HepG2 (cell line): ENCODE data around the gene PLPP3. TPM values are rescaled to one million over a fixed set of nuclear protein-coding genes. Genes with fewer than 3 reads are reported as not detected.

Experiments used
- ATAC-seq: fragments of 200-7000 bp; cut with Tn5 transposase; 3 replicates; pipeline ENCODE4 v1.9.1; 2020; ENCODE audit warnings: mild to moderate bottlenecking, moderate library complexity
- BruUV-seq: library from RNA; stranded (reverse); fragments of 400-500 nt; replicated peaks from 2 replicates; lab custom pipeline; 2021; lab: Mats Ljungman, UMichigan
- CTCF ChIA-PET: fragments of 300-600 bp; formaldehyde crosslinking; extraction: SDS; loops from one replicate; lab custom pipeline; 2021; ENCODE audit warnings: low total read pairs, inconsistent platforms, low intra/inter-chr PET ratio; lab: Yijun Ruan, JAX
- POLR2A ChIA-PET: fragments of 350-600 bp; sonication (Branson Sonifier 250); formaldehyde crosslinking; loops from one replicate; lab custom pipeline; 2020; ENCODE audit warnings: antibody characterized with exemption, inconsistent platforms; lab: Yijun Ruan, JAX
- DNase-seq: peaks from one replicate; pipeline ENCODE4 v3.0.0-alpha.2; 2015; ENCODE audit warnings: low spot score
- FAIRE-seq: peaks from 3 replicates; lab custom pipeline; 2011; peaks lifted over from hg19 to GRCh38; lab: Jason Lieb, UNC
- H2AFZ ChIP-seq: one replicate; pipeline ENCODE4 v1.6.1; 2011; ENCODE audit warnings: low read length, inconsistent platforms
- H3K27ac ChIP-seq: fragments of 300-600 bp; 3 replicates; pipeline ENCODE4 v1.8.0; 2011; ENCODE audit warnings: mixed run types, mild to moderate bottlenecking, mixed read lengths, low read length, inconsistent platforms; ENCODE audit not compliant: insufficient read depth; ENCODE audit errors: extremely low read length
- H3K27me3 ChIP-seq, 2 experiments: fragments of 200-600 bp in 1 of 2; 2 replicates in 1 of 2; 3 replicates in 1 of 2; pipeline versions ENCODE4 v1.6.0 to v1.8.0; 2011; ENCODE audit warnings: low read length in 2 of 2, mild to moderate bottlenecking in 2 of 2, moderate library complexity in 2 of 2, inconsistent platforms in 1 of 2; ENCODE audit not compliant: insufficient read depth in 2 of 2, control insufficient read depth in 1 of 2
- H3K36me3 ChIP-seq, 2 experiments: fragments of 200-600 bp in 1 of 2; replicated peaks in 1 of 2; 2 replicates in 1 of 2; 3 replicates in 1 of 2; pipeline versions ENCODE4 v1.5.1 to v1.8.0; 2011; ENCODE audit warnings: low read length in 2 of 2, inconsistent platforms in 1 of 2; ENCODE audit not compliant: insufficient read depth in 2 of 2, control insufficient read depth in 1 of 2
- H3K4me1 ChIP-seq: 2 replicates; pipeline ENCODE4 v1.5.1; 2012; ENCODE audit warnings: low read length, inconsistent platforms; ENCODE audit not compliant: insufficient read depth
- H3K4me2 ChIP-seq: 2 replicates; pipeline ENCODE4 v1.6.0; 2011; ENCODE audit warnings: low read depth, low read length, inconsistent platforms
- H3K4me3 ChIP-seq, 3 experiments: fragments of 200-600 bp in 1 of 3; sonication (generic), shearing (Covaris generic) in 1 of 3; replicated peaks in 1 of 3; 2 replicates each; pipeline ENCODE4 v1.5.1; 2011 to 2016; ENCODE audit warnings: low read length in 3 of 3, inconsistent platforms in 2 of 3, low read depth in 2 of 3, mild to moderate bottlenecking in 2 of 3, control low read depth in 1 of 3, mixed read lengths in 1 of 3; ENCODE audit not compliant: insufficient read depth in 1 of 3
- H3K79me2 ChIP-seq: one replicate; pipeline ENCODE4 v1.6.1; 2011; ENCODE audit warnings: low read length, inconsistent platforms; ENCODE audit not compliant: insufficient read depth
- H3K9ac ChIP-seq: 2 replicates; pipeline ENCODE4 v1.6.0; 2011; ENCODE audit warnings: mild to moderate bottlenecking, low read depth, low read length, inconsistent platforms; ENCODE audit not compliant: insufficient read depth
- H3K9me3 ChIP-seq: 2 replicates; pipeline ENCODE4 v1.5.1; 2012; ENCODE audit warnings: mild to moderate bottlenecking, low read length
- H4K20me1 ChIP-seq: 2 replicates; pipeline ENCODE4 v1.6.0; 2011; ENCODE audit warnings: inconsistent platforms, mild to moderate bottlenecking, low read length, moderate library complexity; ENCODE audit not compliant: insufficient read depth
- ARHGAP35 ChIP-seq: sonication (generic); formaldehyde crosslinking; IDR thresholded peaks from 2 replicates; pipeline ENCODE4 v1.9.0; 2022; ENCODE audit warnings: mild to moderate bottlenecking, inconsistent platforms, moderate library complexity, missing genetic modification reagents, borderline replicate concordance
- BCL6 ChIP-seq: IDR thresholded peaks from 2 replicates; pipeline ENCODE4 v1.6.1; 2016; ENCODE audit warnings: missing genetic modification reagents, missing compliant biosample characterization
- CBFB ChIP-seq: sonication (generic); formaldehyde crosslinking; IDR thresholded peaks from 2 replicates; pipeline ENCODE4 v1.4.0; 2020; ENCODE audit warnings: missing genetic modification reagents
- CREB1 ChIP-seq, 2 experiments: fragments of 450-650 bp in 1 of 2; IDR thresholded peaks; 2 replicates each; pipeline ENCODE4 v1.6.1; 2016 to 2017; ENCODE audit warnings: control low read depth in 1 of 2, mild to moderate bottlenecking in 1 of 2, missing compliant biosample characterization in 1 of 2, missing genetic modification characterization in 1 of 2
- FOXC1 ChIP-seq: sonication (generic); formaldehyde crosslinking; IDR thresholded peaks from 2 replicates; pipeline ENCODE4 v1.8.0; 2022; ENCODE audit warnings: mild to moderate bottlenecking, missing genetic modification reagents, borderline replicate concordance
- HDAC1 ChIP-seq: sonication (generic); formaldehyde crosslinking; IDR thresholded peaks from 2 replicates; pipeline ENCODE4 v1.5.1; 2020; ENCODE audit warnings: mild to moderate bottlenecking, missing genetic modification reagents
- HDAC6 ChIP-seq: fragments of 200-600 bp; sonication (generic); IDR thresholded peaks from 2 replicates; pipeline ENCODE4 v1.7.0; 2017; ENCODE audit warnings: mild to moderate bottlenecking, antibody characterized with exemption, low read length, low read depth
- HMG20A ChIP-seq: IDR thresholded peaks from 2 replicates; pipeline ENCODE4 v1.6.1; 2016; ENCODE audit warnings: borderline replicate concordance
- HNF4A ChIP-seq: sonication (generic); formaldehyde crosslinking; IDR thresholded peaks from 2 replicates; pipeline ENCODE4 v1.4.0; 2020; ENCODE audit warnings: missing genetic modification reagents
- KLF12 ChIP-seq: sonication (generic); formaldehyde crosslinking; IDR thresholded peaks from 2 replicates; pipeline ENCODE4 v1.4.0; 2020; ENCODE audit warnings: missing genetic modification reagents, borderline replicate concordance
- MZF1 ChIP-seq: sonication (generic); formaldehyde crosslinking; IDR thresholded peaks from 2 replicates; pipeline ENCODE4 v1.8.1; 2023; ENCODE audit warnings: mild to moderate bottlenecking, missing genetic modification reagents, borderline replicate concordance
- POLR2A ChIP-seq, 2 experiments: IDR thresholded peaks; 2 replicates each; pipeline ENCODE4 v1.6.1; 2011; ENCODE audit warnings: low read depth in 2 of 2, low read length in 2 of 2, mild to moderate bottlenecking in 1 of 2, moderate library complexity in 1 of 2; ENCODE audit not compliant: insufficient read depth in 1 of 2
- RARA ChIP-seq: IDR thresholded peaks from 2 replicates; pipeline ENCODE4 v1.6.1; 2016; ENCODE audit warnings: missing genetic modification reagents, missing compliant biosample characterization
- RCOR2 ChIP-seq: IDR thresholded peaks from 2 replicates; pipeline ENCODE4 v1.6.1; 2016; ENCODE audit warnings: missing biosample characterization, missing genetic modification reagents
- RXRB ChIP-seq: IDR thresholded peaks from 2 replicates; pipeline ENCODE4 v1.6.1; 2016; ENCODE audit warnings: borderline replicate concordance, missing genetic modification reagents, missing compliant biosample characterization
- ZFP36L1 ChIP-seq: sonication (generic); formaldehyde crosslinking; IDR thresholded peaks from 2 replicates; pipeline ENCODE4 v1.8.0; 2022; ENCODE audit warnings: mild to moderate bottlenecking, missing genetic modification reagents, moderate library complexity
- ZHX1 ChIP-seq: sonication (generic); formaldehyde crosslinking; IDR thresholded peaks from 2 replicates; pipeline ENCODE4 v1.8.1; 2022; ENCODE audit warnings: low read depth, mild to moderate bottlenecking, missing genetic modification reagents
- ZNF44 ChIP-seq: sonication (generic); formaldehyde crosslinking; IDR thresholded peaks from 2 replicates; pipeline ENCODE4 v1.5.1; 2020; ENCODE audit warnings: mild to moderate bottlenecking, missing genetic modification reagents
- ZNF569 ChIP-seq: sonication (generic); formaldehyde crosslinking; IDR thresholded peaks from 2 replicates; pipeline ENCODE4 v1.5.0; 2020; ENCODE audit warnings: mild to moderate bottlenecking, missing genetic modification reagents, moderate library complexity, borderline replicate concordance
- ZNF629 ChIP-seq: sonication (generic); formaldehyde crosslinking; conservative IDR thresholded peaks from 2 replicates; pipeline ENCODE4 v1.5.0; 2020; ENCODE audit warnings: missing genetic modification reagents
- ZNF768 ChIP-seq: sonication (generic); formaldehyde crosslinking; IDR thresholded peaks from 2 replicates; pipeline ENCODE4 v1.4.0; 2020; ENCODE audit warnings: missing genetic modification reagents
- WGBS: methylation state at CpG from one replicate; pipeline ENCODE4 v1.1.6; 2017; ENCODE audit warnings: low lambda C conversion rate; 5-methylcytosine and 5-hydroxymethylcytosine counted together
- in situ Hi-C: cut with HindIII; loops from 2 replicates; pipeline ENCODE4 v1.10.0; 2017; ENCODE audit warnings: low pct_unique_long_range_greater_than_20kb; ENCODE audit not compliant: extremely low pct_ligation_motif_present
- intact Hi-C: fragments of 100-400 bp; cut with micrococcal nuclease; formaldehyde crosslinking; loops from one replicate; pipeline ENCODE4 v1.10.0; 2022; ENCODE audit not compliant: unreplicated experiment
- polyA plus RNA-seq, 8 experiments: library from polyadenylated mRNA; depleted of rRNA in 3 of 8; stranded (reverse) in 7 of 8; unstranded in 1 of 8; fragments of >200 nt; fragmentation: Illumina TruSeq in 4 of 8; extraction: Trizol in 4 of 8; gene quantifications; 2 replicates each; pipeline versions ENCODE4 v1.2.1 to v1.2.3, GENCODE V29; 2011 to 2016; ENCODE audit warnings: low read depth in 4 of 8, missing spikeins in 1 of 8, mixed read lengths in 1 of 8; ENCODE audit not compliant: insufficient read depth in 1 of 8
- total RNA-seq, 5 experiments: library from RNA; depleted of rRNA; stranded (reverse); fragments of >200 nt; fragmentation: Illumina TruSeq; extraction: Trizol; gene quantifications; 2 replicates each; pipeline ENCODE4 v1.2.3, GENCODE V29; 2016; ENCODE audit warnings: low read depth in 1 of 5
- TF ChIP-seq, protein P1 (sequence below): sonication (generic); formaldehyde crosslinking; IDR thresholded peaks from 2 replicates; pipeline ENCODE4 v1.5.1; 2020; ENCODE audit warnings: mild to moderate bottlenecking, moderate library complexity, missing genetic modification reagents

The PLPP3 gene
- total and polyA plus RNA-seq, 2 of the 13 experiments (the other 11 are each of a cell fraction or from before 2014, with no cell fraction given), result 49.7 to 65.8 TPM

DNA sequence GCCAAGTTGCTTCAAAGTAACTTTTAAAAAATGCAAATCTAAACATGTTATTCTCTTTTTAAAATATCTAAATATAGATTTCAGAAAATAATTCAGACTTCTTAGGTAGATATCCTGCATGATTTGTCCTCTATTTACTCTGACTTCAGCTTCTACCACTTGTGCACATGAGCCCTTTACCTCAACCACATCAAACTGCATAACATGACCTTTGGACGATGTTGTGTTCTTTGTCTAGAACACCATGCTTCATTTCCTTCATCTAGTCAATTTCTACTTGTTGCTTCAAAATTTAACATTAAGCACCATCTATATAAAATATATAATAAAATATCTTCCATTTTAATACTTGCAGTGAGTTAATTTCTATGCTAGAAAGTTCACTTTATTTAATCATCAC, 96.9 kb downstream of the PLPP3 start:
- no peaks in the 10 kb centered on the region for H3K27me3 ChIP-seq
- no peaks in the 10 kb centered on the region for H3K9me3 ChIP-seq
- H3K4me1 ChIP-seq, result peaks cover 65% of the 10 kb centered on the region
- H3K9ac ChIP-seq, result no peak overlapping the region
- H3K4me3 ChIP-seq, result no peak overlapping the region; a peak in 1 of 6 replicates
- H3K4me2 ChIP-seq, result no peak overlapping the region
- ChIA-PET POLR2A (no interaction called here), CTCF (no interaction called here)
- peak; percentile 64 for FAIRE-seq
- BruUV-seq, result no TSS peak
- ATAC-seq, result no peak
- no peaks in the 10 kb centered on the region for H4K20me1 ChIP-seq
- no peaks in the 10 kb centered on the region for H3K79me2 ChIP-seq
- no peak overlapping the region for H3K27ac ChIP-seq
- 15% methylated on average over 1 of the region's 1 CpG for WGBS
- in situ Hi-C loops, result no loop called here
- H2AFZ ChIP-seq, result no peak overlapping the region
- no peaks in the 10 kb centered on the region for H3K36me3 ChIP-seq
- intact Hi-C loops, result loop anchor here (1.0 kb wide), 1 partner anchor 12 kb away; no protein-coding TSS in a partner anchor
- peak; percentile 88 for DNase-seq
- TF ChIP-seq POLR2A (IDR thresholded peaks at IDR 0.05; ENCODE audit: insufficient read depth in 1 of 2, low read depth in 2 of 2, low read length in 2 of 2), result no peak
- TF ChIP-seq, protein P1, sequence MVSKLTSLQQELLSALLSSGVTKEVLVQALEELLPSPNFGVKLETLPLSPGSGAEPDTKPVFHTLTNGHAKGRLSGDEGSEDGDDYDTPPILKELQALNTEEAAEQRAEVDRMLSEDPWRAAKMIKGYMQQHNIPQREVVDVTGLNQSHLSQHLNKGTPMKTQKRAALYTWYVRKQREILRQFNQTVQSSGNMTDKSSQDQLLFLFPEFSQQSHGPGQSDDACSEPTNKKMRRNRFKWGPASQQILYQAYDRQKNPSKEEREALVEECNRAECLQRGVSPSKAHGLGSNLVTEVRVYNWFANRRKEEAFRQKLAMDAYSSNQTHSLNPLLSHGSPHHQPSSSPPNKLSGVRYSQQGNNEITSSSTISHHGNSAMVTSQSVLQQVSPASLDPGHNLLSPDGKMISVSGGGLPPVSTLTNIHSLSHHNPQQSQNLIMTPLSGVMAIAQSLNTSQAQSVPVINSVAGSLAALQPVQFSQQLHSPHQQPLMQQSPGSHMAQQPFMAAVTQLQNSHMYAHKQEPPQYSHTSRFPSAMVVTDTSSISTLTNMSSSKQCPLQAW (CRISPR knock-in tag), result no peak
- TF ChIP-seq ZFP36L1 (CRISPR knock-in tag), result no peak
- TF ChIP-seq ZHX1 (CRISPR knock-in tag), result no peak
- peak; percentile 56 for TF ChIP-seq BCL6 (CRISPR knock-in tag)
- no peak for TF ChIP-seq ZNF44
- peak; percentile 37; the same call in 1 of the 2 replicates for TF ChIP-seq RCOR2
- no peak for TF ChIP-seq ARHGAP35 (CRISPR knock-in tag)
- no peak for TF ChIP-seq KLF12 (CRISPR knock-in tag)
- no peak for TF ChIP-seq ZNF569 (CRISPR knock-in tag)
- peak; percentile 79 for TF ChIP-seq RARA (CRISPR knock-in tag)
- peak; percentile 72; the same call in 1 of the 2 replicates for TF ChIP-seq HMG20A (CRISPR knock-in tag)
- 0 out of 2 replicates have a peak, but pooled peaks have one; percentile 17 for TF ChIP-seq HDAC1 (CRISPR knock-in tag)
- no peak for TF ChIP-seq ZNF768
- TF ChIP-seq HNF4A (CRISPR knock-in tag), result peak; percentile 87
- TF ChIP-seq HDAC6, result no peak
- TF ChIP-seq ZNF629, result peak; percentile 47
- TF ChIP-seq CBFB (CRISPR knock-in tag), result peak; percentile 86; the same call in 1 of the 2 replicates
- TF ChIP-seq FOXC1 (CRISPR knock-in tag), result no peak
- no peak for TF ChIP-seq MZF1 (CRISPR knock-in tag)
- peak; percentile 57; the same call in 1 of the 2 replicates for TF ChIP-seq RXRB (CRISPR knock-in tag)
- TF ChIP-seq CREB1 (IDR thresholded peaks at IDR 0.05), result no peak
- no peak; the same call in 1 of the 2 replicates for TF ChIP-seq CREB1 (CRISPR knock-in tag; IDR thresholded peaks at IDR 0.05)
